SK-N-SH (cell line): ENCODE data around the gene GRM5. TPM values are rescaled to one million over a fixed set of nuclear protein-coding genes. Genes with fewer than 3 reads are reported as not detected.

Source experiments
- CTCF ChIA-PET: fragments of 300-600, 350-600 bp; formaldehyde crosslinking; extraction: SDS; loops from one replicate; lab custom pipeline; 2021; lab: Yijun Ruan, JAX
- POLR2A ChIA-PET: fragments of 350-600 bp; sonication (Branson Sonifier 250); formaldehyde crosslinking; extraction: SDS; loops from one replicate; lab custom pipeline; 2020; ENCODE audit warnings: antibody characterized with exemption, inconsistent platforms; lab: Yijun Ruan, JAX
- DNase-seq: peaks from one replicate; pipeline ENCODE4 v3.0.0; 2012
- H2AFZ ChIP-seq: fragments of 200-600 bp; sonication (generic); 2 replicates; pipeline ENCODE4 v1.8.1; 2016; ENCODE audit warnings: antibody characterized with exemption, mild to moderate bottlenecking, low read depth
- H3F3A ChIP-seq: fragments of 200-600 bp; sonication (generic); replicated peaks from 2 replicates; pipeline ENCODE3; 2016; ENCODE audit warnings: antibody characterized with exemption, mild to moderate bottlenecking; ENCODE audit not compliant: insufficient read depth
- H3K27ac ChIP-seq, 2 experiments: fragments of 200-500 bp in 1 of 2; fragments of 200-600 bp in 1 of 2; sonication (Bioruptor generic) in 1 of 2; sonication (generic), shearing (Covaris generic) in 1 of 2; 2 replicates each; pipeline versions ENCODE4 v1.5.1 to v1.6.1; 2014 to 2016; ENCODE audit warnings: low read depth in 2 of 2, inconsistent platforms in 1 of 2, low read length in 1 of 2, mild to moderate bottlenecking in 1 of 2, mixed read lengths in 1 of 2
- H3K27me3 ChIP-seq: fragments of 200-600 bp; sonication (generic), shearing (Covaris generic); 2 replicates; pipeline ENCODE4 v1.6.1; 2016; ENCODE audit warnings: mixed run types; ENCODE audit not compliant: insufficient read depth
- H3K36me3 ChIP-seq, 2 experiments: fragments of 200-500 bp in 1 of 2; fragments of 200-600 bp in 1 of 2; sonication (Bioruptor generic) in 1 of 2; sonication (generic) in 1 of 2; replicated peaks in 1 of 2; 2 replicates each; pipeline versions ENCODE3 to v1.5.1; 2014 to 2016; ENCODE audit warnings: low read length in 1 of 2, mild to moderate bottlenecking in 1 of 2; ENCODE audit not compliant: insufficient read depth in 2 of 2, control insufficient read depth in 1 of 2
- H3K4me1 ChIP-seq, 2 experiments: fragments of 200-500 bp in 1 of 2; fragments of 200-600 bp in 1 of 2; sonication (Bioruptor generic) in 1 of 2; sonication (generic), shearing (Covaris generic) in 1 of 2; 2 replicates each; pipeline versions ENCODE4 v1.5.1 to v1.6.1; 2014 to 2016; ENCODE audit warnings: low read depth in 1 of 2, low read length in 1 of 2, mixed run types in 1 of 2; ENCODE audit not compliant: insufficient read depth in 2 of 2, control insufficient read depth in 1 of 2
- H3K4me2 ChIP-seq: fragments of 200-600 bp; sonication (generic), shearing (Covaris generic); 2 replicates; pipeline ENCODE4 v1.6.1; 2017; ENCODE audit warnings: mixed run types
- H3K4me3 ChIP-seq, 2 experiments: fragments of 200-500 bp in 1 of 2; fragments of 200-600 bp in 1 of 2; sonication (Bioruptor generic) in 1 of 2; sonication (generic), shearing (Covaris generic) in 1 of 2; 2 replicates each; pipeline versions ENCODE4 v1.5.1 to v1.8.1; 2014 to 2016; ENCODE audit warnings: low read depth in 2 of 2, inconsistent platforms in 1 of 2, low read length in 1 of 2, mild to moderate bottlenecking in 1 of 2, mixed read lengths in 1 of 2, moderate library complexity in 1 of 2
- H3K79me2 ChIP-seq: fragments of 200-600 bp; sonication (generic); 2 replicates; pipeline ENCODE4 v1.8.1; 2017; ENCODE audit warnings: mild to moderate bottlenecking; ENCODE audit not compliant: insufficient read depth
- H3K9ac ChIP-seq: fragments of 200-600 bp; sonication (generic); 2 replicates; pipeline ENCODE4 v1.6.1; 2017; ENCODE audit warnings: mixed run types
- H3K9me2 ChIP-seq: fragments of 200-600 bp; sonication (generic); 2 replicates; pipeline ENCODE4 v1.6.1; 2017; ENCODE audit warnings: mixed run types
- H3K9me3 ChIP-seq: fragments of 200-600 bp; sonication (generic); 2 replicates; pipeline ENCODE4 v1.6.1; 2017; ENCODE audit warnings: mixed run types, mild to moderate bottlenecking, moderate library complexity
- H4K20me1 ChIP-seq: fragments of 200-600 bp; sonication (generic); 2 replicates; pipeline ENCODE4 v1.6.1; 2017; ENCODE audit warnings: mild to moderate bottlenecking, mixed run types; ENCODE audit not compliant: insufficient read depth
- FOSL2 ChIP-seq: IDR thresholded peaks from 2 replicates; pipeline ENCODE4 v1.4.0; 2012; ENCODE audit warnings: low read depth, mild to moderate bottlenecking, moderate library complexity, borderline replicate concordance
- FOXM1 ChIP-seq: IDR thresholded peaks from 2 replicates; pipeline ENCODE4 v1.4.0; 2012; ENCODE audit warnings: low read depth, mild to moderate bottlenecking
- JUND ChIP-seq: IDR thresholded peaks from 2 replicates; pipeline ENCODE4 v1.4.0; 2012
- MAX ChIP-seq: IDR thresholded peaks from 2 replicates; pipeline ENCODE4 v1.4.0; 2012; ENCODE audit warnings: low read depth
- MEF2A ChIP-seq: IDR thresholded peaks from 2 replicates; pipeline ENCODE4 v1.4.0; 2012; ENCODE audit warnings: low read depth, borderline replicate concordance
- MXI1 ChIP-seq: IDR thresholded peaks from 2 replicates; pipeline ENCODE4 v1.6.1; 2012; ENCODE audit warnings: mild to moderate bottlenecking, low read depth, low read length, improper control_type of control experiment
- PBX3 ChIP-seq: IDR thresholded peaks from 2 replicates; pipeline ENCODE4; 2012
- REST ChIP-seq: IDR thresholded peaks from 2 replicates; pipeline ENCODE4 v1.6.1; 2012; ENCODE audit warnings: mild to moderate bottlenecking, low read depth, low read length, moderate library complexity
- RXRA ChIP-seq: IDR thresholded peaks from 2 replicates; pipeline ENCODE4 v1.4.0; 2012; ENCODE audit warnings: low read depth, mild to moderate bottlenecking, borderline replicate concordance
- SMC3 ChIP-seq: IDR thresholded peaks from 2 replicates; pipeline ENCODE4 v1.6.1; 2012; ENCODE audit warnings: low read depth, low read length, improper control_type of control experiment
- TCF12 ChIP-seq: IDR thresholded peaks from 2 replicates; pipeline ENCODE4 v1.4.0; 2012
- WGBS: methylation state at CpG from one replicate; pipeline ENCODE4 v1.1.6; 2017; ENCODE audit warnings: low lambda C conversion rate; 5-methylcytosine and 5-hydroxymethylcytosine counted together
- polyA plus RNA-seq, 3 experiments: library from polyadenylated mRNA; depleted of rRNA; stranded (reverse); fragments of >200 nt; gene quantifications; 2 replicates each; pipeline ENCODE4 v1.2.3, GENCODE V29; 2012

GRM5 gene
- polyA plus RNA-seq, 1 of the 3 experiments (the other 2 are of a cell fraction) = not detected

- Histone ChIP-seq H3K4me3 (no peak overlapping the region), H3K9me3 (no peaks in the 10 kb centered on the region), H3F3A (no peaks in the 10 kb centered on the region), H3K27ac (no peak overlapping the region), H3K4me2 (no peak overlapping the region), H4K20me1 (no peaks in the 10 kb centered on the region), H3K79me2 (no peaks in the 10 kb centered on the region), H3K36me3 (no peaks in the 10 kb centered on the region), H3K9ac (no peak overlapping the region)
- CTCF ChIA-PET = no interaction called here
- WGBS = 0% methylated on average over 1 of the region's 1 CpG
- TF ChIP-seq FOXM1 = no peak
- no peak for TF ChIP-seq REST
- no peak for TF ChIP-seq MEF2A
- TF ChIP-seq, all 33 proteins: peak for 0
- POLR2A ChIA-PET = no interaction called here
- no peak for DNase-seq
- no peak overlapping the region for H2AFZ ChIP-seq
- no peaks in the 10 kb centered on the region for H3K9me2 ChIP-seq
- H3K27me3 ChIP-seq = 0 out of 2 replicates have a peak, but pooled peaks cover 4% of the 10 kb centered on the region
- no peaks in the 10 kb centered on the region for H3K4me1 ChIP-seq
Measured at GRCh38 chr11:88617226-88617625, 448.6 kb downstream of the GRM5 start.

- ChIA-PET CTCF (no interaction called here), POLR2A (no interaction called here)
- no peaks in the 10 kb centered on the region for H3K9me3 ChIP-seq
- H3K79me2 ChIP-seq = no peaks in the 10 kb centered on the region
- TF ChIP-seq PBX3 (no peak), MAX (no peak), SMC3 (no peak), JUND (no peak), FOSL2 (no peak), MXI1 (no peak), TCF12 (no peak), RXRA (no peak)
- 10% methylated on average over 2 of the region's 2 CpGs for WGBS
- H3K36me3 ChIP-seq = no peaks in the 10 kb centered on the region
- no peak overlapping the region for H2AFZ ChIP-seq
- no peaks in the 10 kb centered on the region for H3K9me2 ChIP-seq
- H3K4me2 ChIP-seq = no peak overlapping the region
- DNase-seq = no peak
- no peak overlapping the region for H3K9ac ChIP-seq
- no peaks in the 10 kb centered on the region for H3F3A ChIP-seq
- no peak overlapping the region for H3K27ac ChIP-seq
- H3K27me3 ChIP-seq = no peaks in the 10 kb centered on the region
- no peaks in the 10 kb centered on the region for H4K20me1 ChIP-seq
- no peaks in the 10 kb centered on the region for H3K4me1 ChIP-seq
- H3K4me3 ChIP-seq = no peak overlapping the region
Measured at GRCh38 chr11:88604260-88604659, 461.5 kb downstream of the GRM5 start.
